Testis (tissue), 2 donors: ENCODE results near the gene NECTIN1.

ENCODE experiments used
- CTCF ChIP-seq, 3 experiments: fragments of 450-650 bp in 2 of 3; fragments of 200-600 bp in 1 of 3; sonication (generic) in 1 of 3; IDR thresholded peaks; one replicate each; pipeline ENCODE4 v1.5.1; 2016 to 2019; ENCODE audit warnings: antibody characterized with exemption in 3 of 3, mild to moderate bottlenecking in 2 of 3, moderate library complexity in 1 of 3
- POLR2A ChIP-seq: fragments of 450-650 bp; IDR thresholded peaks from one replicate; pipeline ENCODE4 v1.6.1; 2017; ENCODE audit warnings: antibody characterized with exemption, mild to moderate bottlenecking, moderate library complexity

DNA sequence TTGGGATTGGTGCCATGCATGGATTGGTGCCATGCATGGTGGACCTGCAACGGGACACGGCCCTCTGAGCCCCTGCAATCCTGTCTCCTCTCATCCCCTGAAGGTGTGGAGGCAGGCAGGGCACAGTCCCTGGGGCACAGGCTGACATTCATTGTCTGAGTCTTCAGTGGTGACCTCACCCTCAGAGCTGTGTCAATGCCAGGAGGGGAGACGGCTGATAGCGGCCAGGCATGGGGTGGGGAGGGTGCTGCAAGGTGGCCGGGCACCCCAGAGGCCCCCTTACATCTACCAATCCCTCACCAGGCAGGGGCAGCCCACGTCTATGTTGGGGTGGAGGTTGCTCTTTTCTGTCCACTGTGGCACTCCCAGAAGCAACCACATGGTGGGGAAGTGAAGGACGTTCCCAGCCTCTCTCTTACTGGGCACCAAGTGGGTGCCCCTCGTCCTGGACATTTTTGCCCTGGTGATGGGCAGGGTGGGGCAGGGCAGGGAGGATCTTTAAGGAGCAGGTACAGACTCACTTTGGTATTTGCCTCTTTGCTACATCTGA lies 47.6 kb downstream of the NECTIN1 start:
- TF ChIP-seq CTCF (IDR thresholded peaks at IDR 0.05) (peak in 2 of 3 experiments; percentile 17 to 25), POLR2A (no peak)
